GM19455 (cell line): ENCODE measurements around the gene SLC41A1.

Source experiments
- ATAC-seq: cut with Tn5 transposase; IDR thresholded peaks from one replicate; pipeline ENCODE4 v1.9.1; 2021; ENCODE audit not compliant: unreplicated experiment

Gene SLC41A1

GRCh38 chr1:205791568-205792180 lies 21.3 kb downstream of the SLC41A1 start:
- ATAC-seq = no peak

GRCh38 chr1:205787287-205787916 lies 25.6 kb downstream of the SLC41A1 start:
- ATAC-seq = no peak

- ATAC-seq = no peak
These were observed 26.4 kb downstream of the SLC41A1 start for GRCh38 chr1:205786601-205787000.

- ATAC-seq = no peak
These were observed 27.6 kb downstream of the SLC41A1 start for GRCh38 chr1:205785446-205785845.

- no peak for ATAC-seq
These were observed 29.1 kb downstream of the SLC41A1 start for GRCh38 chr1:205783904-205784303.

GRCh38 chr1:205783433-205783795 lies 29.6 kb downstream of the SLC41A1 start:
- ATAC-seq = no peak

GRCh38 chr1:205782627-205783432 lies 30.2 kb downstream of the SLC41A1 start:
- ATAC-seq = no peak

- ATAC-seq = no peak
These were observed 32.7 kb downstream of the SLC41A1 start for GRCh38 chr1:205780335-205780734.

- no peak for ATAC-seq
These were observed 35.0 kb downstream of the SLC41A1 start for GRCh38 chr1:205777994-205778393.

- no peak for ATAC-seq
These were observed 37.3 kb downstream of the SLC41A1 start for GRCh38 chr1:205775717-205776056.

GRCh38 chr1:205775015-205775716 lies 37.8 kb downstream of the SLC41A1 start, which contains the start of gene RAB29:
RAB29 (minus strand) TSS chr1:205775482; CDS start chr1:205774956, 526 bp downstream.
- ATAC-seq = peak; percentile 83

GRCh38 chr1:205774198-205775014 lies 38.6 kb downstream of the SLC41A1 start:
- peak; percentile 47 for ATAC-seq

GRCh38 chr1:205772607-205773032 lies 40.4 kb downstream of the SLC41A1 start:
- ATAC-seq = no peak

GRCh38 chr1:205770618-205771017 lies 42.4 kb downstream of the SLC41A1 start:
- ATAC-seq = no peak

GRCh38 chr1:205769641-205770365 lies 43.2 kb downstream of the SLC41A1 start:
- ATAC-seq = no peak

- ATAC-seq = no peak
These were observed 45.8 kb downstream of the SLC41A1 start for GRCh38 chr1:205767248-205767647.

- ATAC-seq = no peak
These were observed 46.4 kb downstream of the SLC41A1 start for GRCh38 chr1:205766570-205766969.

- ATAC-seq = no peak
These were observed 47.0 kb downstream of the SLC41A1 start for GRCh38 chr1:205766038-205766437.

GRCh38 chr1:205764578-205764977 lies 48.4 kb downstream of the SLC41A1 start:
- ATAC-seq = no peak

- ATAC-seq = no peak
These were observed 49.0 kb downstream of the SLC41A1 start for GRCh38 chr1:205763980-205764379.
